Neural progenitor cell (in vitro differentiated cells): ENCODE data around the gene RGS5.

Experiments
- CTCF ChIP-seq: fragments of 200-600 bp; sonication (generic); IDR thresholded peaks from 2 replicates; pipeline ENCODE4 v1.5.1; 2017; ENCODE audit warnings: antibody characterized with exemption, mild to moderate bottlenecking
- EZH2 ChIP-seq: fragments of 200-600 bp; sonication (generic); IDR thresholded peaks from 2 replicates; pipeline ENCODE4 v1.6.1; 2017; ENCODE audit warnings: antibody characterized with exemption, mild to moderate bottlenecking, moderate library complexity
- EZH2phosphoT487 ChIP-seq: fragments of 200-600 bp; sonication (generic); IDR thresholded peaks from 2 replicates; pipeline ENCODE4 v1.6.1; 2017; ENCODE audit warnings: antibody characterized with exemption

GRCh38 chr1:163093169-163093568 lies 109.5 kb downstream of the RGS5 start:
- TF ChIP-seq CTCF (no peak), EZH2 (no peak), EZH2phosphoT487 (no peak)
